ENCODE data around the gene HTT. TPM values are rescaled to one million over a fixed set of nuclear protein-coding genes. Genes with fewer than 3 reads are reported as not detected.

HTT gene
- total and polyA plus RNA-seq, 2 of the 13 experiments (the other 11 are each of a cell fraction or from before 2014, with no cell fraction given), result 17.5 to 19.5 TPM

GRCh38 chr4:3205995-3206394 lies 131.5 kb downstream of the HTT start (continued):
- TF ChIP-seq, protein P1, sequence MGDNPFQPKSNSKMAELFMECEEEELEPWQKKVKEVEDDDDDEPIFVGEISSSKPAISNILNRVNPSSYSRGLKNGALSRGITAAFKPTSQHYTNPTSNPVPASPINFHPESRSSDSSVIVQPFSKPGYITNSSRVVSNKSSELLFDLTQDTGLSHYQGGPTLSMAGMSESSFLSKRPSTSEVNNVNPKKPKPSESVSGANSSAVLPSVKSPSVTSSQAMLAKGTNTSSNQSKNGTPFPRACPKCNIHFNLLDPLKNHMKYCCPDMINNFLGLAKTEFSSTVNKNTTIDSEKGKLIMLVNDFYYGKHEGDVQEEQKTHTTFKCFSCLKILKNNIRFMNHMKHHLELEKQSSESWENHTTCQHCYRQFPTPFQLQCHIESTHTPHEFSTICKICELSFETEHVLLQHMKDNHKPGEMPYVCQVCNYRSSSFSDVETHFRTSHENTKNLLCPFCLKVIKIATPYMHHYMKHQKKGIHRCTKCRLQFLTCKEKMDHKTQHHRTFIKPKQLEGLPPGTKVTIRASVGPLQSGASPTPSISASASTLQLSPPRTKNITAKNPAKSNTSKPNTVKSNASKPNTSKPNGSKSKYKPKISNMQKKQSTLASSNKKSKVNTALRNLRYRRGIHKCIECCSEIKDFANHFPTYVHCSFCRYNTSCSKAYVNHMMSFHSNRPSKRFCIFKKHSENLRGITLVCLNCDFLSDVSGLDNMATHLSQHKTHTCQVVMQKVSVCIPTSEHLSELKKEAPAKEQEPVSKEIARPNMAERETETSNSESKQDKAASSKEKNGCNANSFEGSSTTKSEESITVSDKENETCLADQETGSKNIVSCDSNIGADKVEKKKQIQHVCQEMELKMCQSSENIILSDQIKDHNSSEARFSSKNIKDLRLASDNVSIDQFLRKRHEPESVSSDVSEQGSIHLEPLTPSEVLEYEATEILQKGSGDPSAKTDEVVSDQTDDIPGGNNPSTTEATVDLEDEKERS (CRISPR knock-in tag; IDR thresholded peaks at IDR 0.05), result no peak
- TF ChIP-seq GZF1 (CRISPR knock-in tag; IDR thresholded peaks at IDR 0.05) (no peak), PHF5A (CRISPR knock-in tag; IDR thresholded peaks at IDR 0.05; ENCODE audit: low read depth, unreplicated experiment) (no peak), GFI1 (CRISPR knock-in tag; IDR thresholded peaks at IDR 0.05; ENCODE audit: borderline replicate concordance) (no peak), MLLT10 (CRISPR knock-in tag; IDR thresholded peaks at IDR 0.05) (no peak), ZNF20 (CRISPR knock-in tag; IDR thresholded peaks at IDR 0.05) (no peak), GATAD1 (CRISPR knock-in tag; IDR thresholded peaks at IDR 0.05) (no peak), ZNF749 (CRISPR knock-in tag; IDR thresholded peaks at IDR 0.05; ENCODE audit: borderline replicate concordance) (no peak)
- TF ChIP-seq, protein P2, sequence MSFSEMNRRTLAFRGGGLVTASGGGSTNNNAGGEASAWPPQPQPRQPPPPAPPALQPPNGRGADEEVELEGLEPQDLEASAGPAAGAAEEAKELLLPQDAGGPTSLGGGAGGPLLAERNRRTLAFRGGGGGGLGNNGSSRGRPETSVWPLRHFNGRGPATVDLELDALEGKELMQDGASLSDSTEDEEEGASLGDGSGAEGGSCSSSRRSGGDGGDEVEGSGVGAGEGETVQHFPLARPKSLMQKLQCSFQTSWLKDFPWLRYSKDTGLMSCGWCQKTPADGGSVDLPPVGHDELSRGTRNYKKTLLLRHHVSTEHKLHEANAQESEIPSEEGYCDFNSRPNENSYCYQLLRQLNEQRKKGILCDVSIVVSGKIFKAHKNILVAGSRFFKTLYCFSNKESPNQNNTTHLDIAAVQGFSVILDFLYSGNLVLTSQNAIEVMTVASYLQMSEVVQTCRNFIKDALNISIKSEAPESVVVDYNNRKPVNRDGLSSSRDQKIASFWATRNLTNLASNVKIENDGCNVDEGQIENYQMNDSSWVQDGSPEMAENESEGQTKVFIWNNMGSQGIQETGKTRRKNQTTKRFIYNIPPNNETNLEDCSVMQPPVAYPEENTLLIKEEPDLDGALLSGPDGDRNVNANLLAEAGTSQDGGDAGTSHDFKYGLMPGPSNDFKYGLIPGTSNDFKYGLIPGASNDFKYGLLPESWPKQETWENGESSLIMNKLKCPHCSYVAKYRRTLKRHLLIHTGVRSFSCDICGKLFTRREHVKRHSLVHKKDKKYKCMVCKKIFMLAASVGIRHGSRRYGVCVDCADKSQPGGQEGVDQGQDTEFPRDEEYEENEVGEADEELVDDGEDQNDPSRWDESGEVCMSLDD (CRISPR knock-in tag; IDR thresholded peaks at IDR 0.05; ENCODE audit: borderline replicate concordance), result no peak
- TF ChIP-seq, protein P3, sequence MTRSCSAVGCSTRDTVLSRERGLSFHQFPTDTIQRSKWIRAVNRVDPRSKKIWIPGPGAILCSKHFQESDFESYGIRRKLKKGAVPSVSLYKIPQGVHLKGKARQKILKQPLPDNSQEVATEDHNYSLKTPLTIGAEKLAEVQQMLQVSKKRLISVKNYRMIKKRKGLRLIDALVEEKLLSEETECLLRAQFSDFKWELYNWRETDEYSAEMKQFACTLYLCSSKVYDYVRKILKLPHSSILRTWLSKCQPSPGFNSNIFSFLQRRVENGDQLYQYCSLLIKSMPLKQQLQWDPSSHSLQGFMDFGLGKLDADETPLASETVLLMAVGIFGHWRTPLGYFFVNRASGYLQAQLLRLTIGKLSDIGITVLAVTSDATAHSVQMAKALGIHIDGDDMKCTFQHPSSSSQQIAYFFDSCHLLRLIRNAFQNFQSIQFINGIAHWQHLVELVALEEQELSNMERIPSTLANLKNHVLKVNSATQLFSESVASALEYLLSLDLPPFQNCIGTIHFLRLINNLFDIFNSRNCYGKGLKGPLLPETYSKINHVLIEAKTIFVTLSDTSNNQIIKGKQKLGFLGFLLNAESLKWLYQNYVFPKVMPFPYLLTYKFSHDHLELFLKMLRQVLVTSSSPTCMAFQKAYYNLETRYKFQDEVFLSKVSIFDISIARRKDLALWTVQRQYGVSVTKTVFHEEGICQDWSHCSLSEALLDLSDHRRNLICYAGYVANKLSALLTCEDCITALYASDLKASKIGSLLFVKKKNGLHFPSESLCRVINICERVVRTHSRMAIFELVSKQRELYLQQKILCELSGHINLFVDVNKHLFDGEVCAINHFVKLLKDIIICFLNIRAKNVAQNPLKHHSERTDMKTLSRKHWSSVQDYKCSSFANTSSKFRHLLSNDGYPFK (CRISPR knock-in tag; IDR thresholded peaks at IDR 0.05; ENCODE audit: borderline replicate concordance), result peak; percentile 25; the same call in 1 of the 2 replicates
- TF ChIP-seq, protein P4, sequence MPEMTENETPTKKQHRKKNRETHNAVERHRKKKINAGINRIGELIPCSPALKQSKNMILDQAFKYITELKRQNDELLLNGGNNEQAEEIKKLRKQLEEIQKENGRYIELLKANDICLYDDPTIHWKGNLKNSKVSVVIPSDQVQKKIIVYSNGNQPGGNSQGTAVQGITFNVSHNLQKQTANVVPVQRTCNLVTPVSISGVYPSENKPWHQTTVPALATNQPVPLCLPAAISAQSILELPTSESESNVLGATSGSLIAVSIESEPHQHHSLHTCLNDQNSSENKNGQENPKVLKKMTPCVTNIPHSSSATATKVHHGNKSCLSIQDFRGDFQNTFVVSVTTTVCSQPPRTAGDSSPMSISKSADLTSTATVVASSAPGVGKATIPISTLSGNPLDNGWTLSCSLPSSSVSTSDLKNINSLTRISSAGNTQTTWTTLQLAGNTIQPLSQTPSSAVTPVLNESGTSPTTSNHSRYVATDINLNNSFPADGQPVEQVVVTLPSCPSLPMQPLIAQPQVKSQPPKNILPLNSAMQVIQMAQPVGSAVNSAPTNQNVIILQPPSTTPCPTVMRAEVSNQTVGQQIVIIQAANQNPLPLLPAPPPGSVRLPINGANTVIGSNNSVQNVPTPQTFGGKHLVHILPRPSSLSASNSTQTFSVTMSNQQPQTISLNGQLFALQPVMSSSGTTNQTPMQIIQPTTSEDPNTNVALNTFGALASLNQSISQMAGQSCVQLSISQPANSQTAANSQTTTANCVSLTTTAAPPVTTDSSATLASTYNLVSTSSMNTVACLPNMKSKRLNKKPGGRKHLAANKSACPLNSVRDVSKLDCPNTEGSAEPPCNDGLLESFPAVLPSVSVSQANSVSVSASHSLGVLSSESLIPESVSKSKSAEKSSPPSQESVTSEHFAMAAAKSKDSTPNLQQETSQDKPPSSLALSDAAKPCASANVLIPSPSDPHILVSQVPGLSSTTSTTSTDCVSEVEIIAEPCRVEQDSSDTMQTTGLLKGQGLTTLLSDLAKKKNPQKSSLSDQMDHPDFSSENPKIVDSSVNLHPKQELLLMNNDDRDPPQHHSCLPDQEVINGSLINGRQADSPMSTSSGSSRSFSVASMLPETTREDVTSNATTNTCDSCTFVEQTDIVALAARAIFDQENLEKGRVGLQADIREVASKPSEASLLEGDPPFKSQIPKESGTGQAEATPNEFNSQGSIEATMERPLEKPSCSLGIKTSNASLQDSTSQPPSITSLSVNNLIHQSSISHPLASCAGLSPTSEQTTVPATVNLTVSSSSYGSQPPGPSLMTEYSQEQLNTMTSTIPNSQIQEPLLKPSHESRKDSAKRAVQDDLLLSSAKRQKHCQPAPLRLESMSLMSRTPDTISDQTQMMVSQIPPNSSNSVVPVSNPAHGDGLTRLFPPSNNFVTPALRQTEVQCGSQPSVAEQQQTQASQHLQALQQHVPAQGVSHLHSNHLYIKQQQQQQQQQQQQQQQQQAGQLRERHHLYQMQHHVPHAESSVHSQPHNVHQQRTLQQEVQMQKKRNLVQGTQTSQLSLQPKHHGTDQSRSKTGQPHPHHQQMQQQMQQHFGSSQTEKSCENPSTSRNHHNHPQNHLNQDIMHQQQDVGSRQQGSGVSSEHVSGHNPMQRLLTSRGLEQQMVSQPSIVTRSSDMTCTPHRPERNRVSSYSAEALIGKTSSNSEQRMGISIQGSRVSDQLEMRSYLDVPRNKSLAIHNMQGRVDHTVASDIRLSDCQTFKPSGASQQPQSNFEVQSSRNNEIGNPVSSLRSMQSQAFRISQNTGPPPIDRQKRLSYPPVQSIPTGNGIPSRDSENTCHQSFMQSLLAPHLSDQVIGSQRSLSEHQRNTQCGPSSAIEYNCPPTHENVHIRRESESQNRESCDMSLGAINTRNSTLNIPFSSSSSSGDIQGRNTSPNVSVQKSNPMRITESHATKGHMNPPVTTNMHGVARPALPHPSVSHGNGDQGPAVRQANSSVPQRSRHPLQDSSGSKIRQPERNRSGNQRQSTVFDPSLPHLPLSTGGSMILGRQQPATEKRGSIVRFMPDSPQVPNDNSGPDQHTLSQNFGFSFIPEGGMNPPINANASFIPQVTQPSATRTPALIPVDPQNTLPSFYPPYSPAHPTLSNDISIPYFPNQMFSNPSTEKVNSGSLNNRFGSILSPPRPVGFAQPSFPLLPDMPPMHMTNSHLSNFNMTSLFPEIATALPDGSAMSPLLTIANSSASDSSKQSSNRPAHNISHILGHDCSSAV (CRISPR knock-in tag; IDR thresholded peaks at IDR 0.05; ENCODE audit: borderline replicate concordance), result no peak

All from HepG2 (cell line).